ENCODE measurements around the gene SLC43A2.
A peak's percentile ranks its signal among the peaks of the same experiment; 100 is the strongest.

SLC43A2 gene

GRCh38 chr17:1533661-1534325 is 94.8 kb downstream of the SLC43A2 start:
- no peak for DNase-seq

DNA sequence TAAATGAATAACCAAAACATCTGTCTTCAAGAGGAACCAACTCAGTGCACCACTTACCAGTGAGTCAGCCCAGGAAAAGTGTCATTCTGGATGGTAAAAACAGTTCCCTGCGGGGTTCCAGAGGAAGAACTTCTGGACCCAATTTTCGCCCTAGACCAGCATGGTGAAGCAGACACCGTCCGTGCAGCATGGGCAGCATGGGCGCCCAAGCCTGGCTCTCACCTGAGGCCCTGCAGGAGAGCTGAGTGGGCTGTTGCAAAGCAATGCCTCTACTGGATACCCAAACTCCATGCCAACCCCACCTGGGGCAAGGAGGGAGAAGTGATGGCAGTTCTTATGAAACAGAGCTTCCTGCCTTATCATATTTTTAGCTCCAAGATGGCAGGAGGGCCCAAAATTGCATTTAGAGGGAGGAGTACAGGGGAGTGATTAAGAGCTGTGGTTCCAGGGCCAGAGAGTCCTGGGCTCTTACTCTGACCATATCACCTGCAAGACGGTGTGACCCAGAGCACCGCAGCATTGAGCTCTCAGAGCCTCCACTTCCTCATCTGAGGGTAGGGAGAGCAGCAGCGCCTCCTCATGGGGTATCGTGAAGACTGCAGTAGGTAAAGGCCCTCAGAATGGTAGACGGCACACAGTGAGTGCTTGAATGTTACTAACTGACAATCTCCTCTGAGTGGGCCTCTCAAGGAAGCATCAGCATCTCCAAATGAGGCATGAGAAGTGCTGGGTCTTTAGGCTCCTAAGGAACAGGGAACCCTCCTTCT is 95.6 kb downstream of the SLC43A2 start:
- DNase-seq: peak in 3 of 5 experiments; percentile 5 to 70 (median 42)

DNA sequence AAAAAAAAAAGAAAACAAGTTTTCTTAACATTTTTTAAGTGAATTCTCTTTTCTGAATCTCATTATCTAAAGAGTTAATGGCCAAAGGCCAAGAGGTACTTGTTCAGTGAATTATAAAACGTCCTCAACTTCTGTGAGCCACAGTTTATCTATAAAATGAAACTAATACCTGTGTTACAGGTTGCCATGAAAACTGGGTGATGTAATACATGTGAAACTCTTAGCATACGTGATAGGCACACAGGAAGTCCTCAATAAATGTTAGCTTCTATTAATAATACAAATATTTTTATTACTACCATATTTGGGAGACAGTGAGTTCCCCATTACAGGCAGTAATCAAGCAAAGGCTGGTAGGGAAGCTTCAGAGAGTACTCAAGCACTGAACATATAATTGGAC is 98.8 kb downstream of the SLC43A2 start:
- no peak for DNase-seq

GRCh38 chr17:1526876-1527275 is 101.8 kb downstream of the SLC43A2 start:
- DNase-seq: peak in 2 of 5 experiments; percentile 20 to 82

DNA sequence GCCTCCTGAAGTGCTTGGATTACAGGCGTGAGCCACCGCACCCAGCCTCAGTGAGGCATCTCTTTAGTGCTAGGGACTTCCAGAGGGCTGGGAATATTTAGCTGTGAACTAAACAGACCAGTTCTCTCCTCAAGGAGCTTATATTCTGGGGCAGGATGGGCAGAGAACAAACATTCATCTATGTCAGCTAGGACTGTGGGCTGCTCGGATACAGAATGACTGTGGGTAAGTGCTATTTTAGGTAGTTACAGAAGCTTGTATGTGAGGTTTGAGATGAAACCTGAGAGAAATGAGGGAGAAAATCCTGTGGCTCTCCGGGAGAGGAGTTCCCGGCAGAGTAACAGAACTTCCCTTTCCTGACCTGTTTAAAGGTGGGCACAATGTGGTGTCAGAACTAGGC is 106.0 kb downstream of the SLC43A2 start:
- DNase-seq: no peak

DNA sequence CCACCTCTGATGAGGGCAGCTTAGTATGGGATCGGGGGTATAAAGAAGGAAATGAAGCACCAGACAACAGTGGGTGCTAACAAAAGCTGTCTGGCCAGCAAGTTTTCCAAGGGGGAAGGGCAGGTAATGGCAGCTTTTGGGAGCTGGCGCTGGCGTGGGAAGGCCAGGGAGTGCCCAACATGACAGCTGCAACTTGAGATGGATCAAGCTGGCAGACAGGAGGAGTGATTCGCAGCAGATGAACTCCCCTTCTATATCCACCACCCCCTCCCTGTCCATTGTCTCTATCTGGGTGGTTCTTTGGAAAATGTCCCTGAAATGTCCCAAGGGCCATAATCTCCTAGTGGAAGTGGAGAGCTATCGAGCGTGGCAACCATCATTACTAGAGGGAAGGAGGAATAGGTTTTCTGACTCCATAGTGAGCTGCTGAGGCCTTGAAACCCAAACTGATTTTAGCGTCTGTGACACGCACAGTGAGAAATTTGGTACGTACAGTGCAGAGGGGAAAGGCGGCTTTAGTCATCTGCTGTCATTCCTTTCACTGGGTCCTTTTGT is 107.5 kb downstream of the SLC43A2 start:
- DNase-seq: no peak

DNA sequence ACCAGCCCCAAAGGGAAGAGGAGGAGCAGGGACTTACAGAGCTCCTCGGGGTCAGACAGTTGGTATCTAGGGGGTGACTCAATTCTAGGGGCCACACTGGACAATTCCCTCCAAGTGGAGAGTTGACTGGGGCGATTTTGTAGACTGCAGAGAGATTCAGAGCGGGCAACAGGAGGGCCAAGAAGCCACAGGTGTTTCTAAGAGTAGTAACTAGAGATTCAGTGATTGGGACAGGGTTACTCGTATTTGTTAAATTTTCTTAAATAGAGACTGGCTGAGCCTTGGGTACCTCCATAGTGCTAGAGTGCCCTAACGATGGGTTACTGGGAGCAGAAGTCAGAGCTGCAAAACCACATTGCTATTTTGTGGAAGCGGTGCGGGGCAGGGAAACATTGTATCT is 109.0 kb downstream of the SLC43A2 start:
- no peak for DNase-seq
